ENCODE measurements around the gene ATAD2B.
"Not testable (repeated sequence)": the region's sequence is repeated elsewhere in the genome, so short reads cannot be mapped to it uniquely, and the experiment has no call there.

The ATAD2B gene

DNA sequence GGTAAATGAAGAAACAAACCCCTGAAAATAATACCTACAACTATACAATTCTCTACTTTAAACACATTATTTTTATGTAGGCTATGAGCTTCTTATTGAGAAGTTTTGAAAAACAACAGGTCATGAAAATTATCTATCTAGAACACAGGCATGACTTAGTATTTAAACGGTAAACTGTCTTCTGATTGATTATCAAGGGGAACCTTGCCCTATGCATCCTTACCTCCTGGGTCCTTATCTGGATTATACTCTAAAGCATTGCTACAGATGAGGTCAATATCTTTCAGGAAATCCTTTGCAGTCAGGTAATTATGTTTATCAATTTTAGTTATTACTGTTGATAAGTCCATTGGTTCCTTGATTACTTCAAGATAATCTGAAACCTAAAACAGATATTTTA lies 144.3 kb downstream of the ATAD2B start:
- no peak for DNase-seq

DNA sequence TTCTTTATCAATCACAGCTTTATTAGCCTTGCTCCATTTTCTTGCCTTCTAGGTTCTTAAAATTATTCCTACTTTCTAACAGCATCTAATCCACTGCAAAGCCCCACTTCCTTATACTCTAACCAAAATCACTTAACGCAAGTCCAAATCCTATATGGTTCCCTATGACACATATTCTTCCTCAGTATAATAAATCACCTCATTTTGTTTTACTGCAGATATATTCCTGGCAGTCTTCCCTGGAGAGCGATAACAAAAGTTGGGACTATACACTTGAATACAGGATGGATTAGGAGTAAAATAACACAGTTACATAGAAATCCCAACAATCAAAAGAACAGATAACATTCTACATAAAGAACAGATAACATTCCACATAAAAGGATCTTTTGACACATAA lies 144.8 kb downstream of the ATAD2B start:
- no peak for DNase-seq

DNA sequence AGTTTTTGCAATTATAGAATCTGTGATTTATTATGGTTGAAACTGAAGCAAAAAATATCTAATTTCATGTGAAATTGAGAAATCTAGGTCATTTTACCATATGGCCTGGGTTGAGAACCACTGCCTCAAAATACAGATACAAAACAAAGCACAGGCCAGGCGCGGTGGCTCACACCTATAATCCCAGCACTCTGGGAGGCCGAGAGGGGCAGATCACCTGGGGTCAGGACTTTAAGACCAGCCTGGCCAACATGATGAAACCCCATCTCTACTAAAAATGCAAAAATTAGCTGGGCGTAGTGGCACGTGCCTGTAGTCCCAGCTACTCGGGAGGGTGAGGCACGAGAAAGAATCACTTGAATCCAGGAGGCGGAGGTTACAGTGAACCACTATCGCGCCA lies 146.5 kb downstream of the ATAD2B start:
- DNase-seq: not testable (repeated sequence)

DNA sequence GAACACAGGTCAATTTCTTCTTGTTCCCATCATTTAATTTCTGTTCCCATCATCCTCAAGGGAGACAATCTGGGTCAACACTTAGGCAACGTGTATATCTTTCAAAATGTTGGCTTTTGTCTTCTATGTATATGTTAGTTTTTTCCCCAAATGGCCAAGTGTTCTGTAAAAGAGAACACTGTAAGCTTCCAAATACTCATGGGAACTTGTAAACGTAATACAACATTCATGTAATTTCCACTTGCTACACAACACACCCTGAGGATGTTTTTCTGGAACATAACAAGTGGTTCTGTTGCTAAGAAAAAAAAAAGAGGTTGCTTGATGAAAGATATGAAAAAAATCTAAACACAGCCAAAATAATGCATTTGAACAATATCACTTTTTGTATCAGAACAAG lies 149.1 kb downstream of the ATAD2B start:
- no peak for DNase-seq

DNA sequence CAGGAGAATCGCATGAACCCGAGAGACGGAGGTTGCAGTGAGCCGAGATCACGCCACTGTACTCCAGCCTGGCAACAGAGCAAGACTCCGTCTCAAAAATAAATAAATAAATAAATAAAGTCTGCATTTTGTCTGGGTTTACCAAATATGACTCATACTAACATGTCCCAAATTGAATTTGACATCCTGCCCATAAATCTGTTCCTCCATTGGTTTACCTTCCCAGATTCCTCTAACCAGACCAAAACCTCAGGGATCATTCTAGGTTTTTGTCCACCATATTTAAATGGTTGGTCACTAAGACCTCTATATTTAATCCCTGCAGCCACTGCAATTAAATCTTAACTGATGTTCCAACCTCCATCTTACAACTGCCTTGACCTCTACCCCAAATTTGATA lies 150.9 kb downstream of the ATAD2B start:
- no peak for DNase-seq

DNA sequence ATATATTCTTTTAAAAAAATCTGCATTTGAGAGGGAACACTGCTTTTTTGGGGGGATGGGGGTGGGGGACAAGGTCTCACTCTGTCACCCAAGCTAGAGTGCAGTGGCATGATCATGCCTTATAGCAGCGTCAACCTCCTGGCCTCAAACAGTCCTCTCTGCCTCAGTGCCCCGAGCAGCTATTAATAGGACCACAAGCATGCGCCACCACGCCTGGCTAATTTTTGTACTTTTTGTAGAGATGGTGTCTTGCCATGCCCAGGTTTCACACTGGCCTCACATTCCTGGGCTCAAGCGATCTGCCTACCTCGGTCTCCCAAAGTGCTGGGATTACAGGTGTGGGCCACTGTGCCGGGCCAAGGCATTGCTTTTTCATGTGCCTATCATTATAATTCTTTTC lies 154.2 kb downstream of the ATAD2B start:
- no peak for DNase-seq

DNA sequence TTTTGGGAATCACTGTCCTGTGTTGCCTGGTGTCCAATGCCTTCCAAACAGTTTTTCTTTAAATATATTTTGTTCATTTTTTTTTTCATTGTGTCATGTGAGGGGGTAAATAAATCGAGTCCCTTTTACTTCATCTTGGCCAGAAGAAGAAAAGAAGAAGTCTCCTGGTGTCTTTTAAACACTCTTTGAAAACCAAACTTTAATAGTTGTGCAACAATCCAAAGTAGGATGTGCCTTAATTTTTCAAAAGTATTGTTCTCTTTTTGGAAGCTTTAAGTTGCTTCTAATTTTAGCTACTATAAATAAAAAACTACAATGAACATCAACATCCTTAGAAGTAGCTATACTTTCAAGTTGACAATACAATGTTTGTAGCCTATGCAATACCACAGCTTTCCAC lies 154.9 kb downstream of the ATAD2B start:
- DNase-seq: no peak

DNA sequence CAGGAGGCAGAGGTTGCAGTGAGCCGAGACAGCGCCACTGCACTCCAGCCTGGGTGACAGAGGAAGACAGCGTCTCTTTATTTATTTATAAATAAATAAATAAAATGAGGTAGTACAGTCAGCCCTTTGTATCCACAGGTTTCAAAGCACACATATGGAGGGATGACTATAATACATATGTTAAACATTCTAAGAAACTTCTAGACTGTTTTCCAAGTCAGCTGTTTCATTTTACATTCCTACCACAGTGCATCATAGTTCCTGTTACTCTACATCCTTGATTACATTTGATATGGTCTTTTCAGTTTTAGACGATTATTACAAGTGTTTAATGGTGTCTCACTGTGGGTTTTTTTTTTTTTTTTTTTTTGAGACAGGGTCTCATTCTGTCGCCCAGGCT lies 157.6 kb downstream of the ATAD2B start:
- DNase-seq: no peak

DNA sequence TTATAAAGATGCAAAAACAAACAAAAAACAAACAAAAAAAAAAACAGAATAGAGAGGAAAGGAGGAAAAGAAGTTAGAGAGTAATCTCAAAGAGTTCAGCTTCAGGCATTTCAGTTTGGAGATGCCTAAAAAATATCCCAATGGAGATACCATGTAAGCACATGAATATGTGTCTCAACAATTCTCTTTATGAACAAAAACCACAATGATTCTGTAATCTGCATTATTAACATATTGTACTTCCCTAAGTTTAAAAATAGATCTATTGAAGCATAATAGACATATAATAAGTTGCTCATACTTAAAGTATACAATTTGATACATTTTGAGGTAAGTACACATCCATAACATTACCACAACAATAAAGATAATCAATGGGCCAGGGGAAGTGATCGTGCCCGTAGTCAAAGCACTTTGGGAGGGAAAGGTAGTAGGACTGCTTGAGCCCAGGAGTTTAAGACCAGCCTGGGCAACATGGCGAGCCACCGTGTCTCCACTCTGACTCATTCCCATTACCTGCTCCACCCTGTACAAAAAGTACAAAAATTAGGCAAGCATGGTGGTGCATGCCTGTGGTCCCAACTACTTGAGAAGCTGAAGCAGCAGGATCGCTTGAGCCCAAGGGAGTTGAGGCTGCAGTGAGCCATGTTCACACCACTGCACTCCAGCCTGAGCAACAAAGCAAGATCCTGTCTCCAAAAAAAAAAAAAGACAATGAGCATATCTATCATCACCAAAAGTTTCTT lies 158.9 kb downstream of the ATAD2B start:
- DNase-seq: no peak

DNA sequence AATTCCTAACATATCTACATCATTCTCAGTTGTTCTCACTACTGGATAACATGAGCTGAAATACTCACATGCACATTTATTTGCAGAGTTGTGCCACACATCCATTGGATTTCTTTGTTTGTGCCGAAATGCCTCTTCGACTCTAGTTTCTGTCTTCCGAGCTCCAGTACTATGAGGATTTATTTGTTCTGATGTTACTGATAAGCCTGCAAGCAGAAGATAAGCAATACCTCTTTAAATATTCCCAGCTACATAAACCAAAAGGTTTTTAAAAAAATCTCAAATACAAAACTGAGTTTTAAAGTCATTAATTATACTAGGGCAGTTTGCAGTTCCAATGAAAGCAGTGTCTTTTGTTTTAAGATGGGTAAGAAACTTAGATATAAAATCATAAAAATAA lies 164.8 kb downstream of the ATAD2B start:
- DNase-seq: no peak

DNA sequence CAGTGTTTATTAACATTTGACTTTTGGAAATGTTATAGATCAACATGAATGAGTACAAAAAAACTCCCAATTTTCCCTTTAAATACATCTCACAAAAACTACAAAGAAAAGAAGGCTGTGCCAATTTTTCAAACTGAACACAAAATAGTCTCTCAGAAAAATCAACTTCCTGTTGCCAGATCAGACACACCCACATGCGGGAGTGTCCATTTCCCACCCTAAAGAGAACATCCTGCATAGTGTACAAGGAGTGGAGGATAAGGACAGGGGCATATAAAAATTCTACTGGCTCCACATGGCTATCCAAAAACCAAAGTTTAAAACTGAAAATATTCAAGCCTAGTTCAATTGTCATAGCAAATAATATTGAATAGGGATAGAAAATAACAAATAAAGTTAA lies 165.3 kb downstream of the ATAD2B start:
- no peak for DNase-seq

DNA sequence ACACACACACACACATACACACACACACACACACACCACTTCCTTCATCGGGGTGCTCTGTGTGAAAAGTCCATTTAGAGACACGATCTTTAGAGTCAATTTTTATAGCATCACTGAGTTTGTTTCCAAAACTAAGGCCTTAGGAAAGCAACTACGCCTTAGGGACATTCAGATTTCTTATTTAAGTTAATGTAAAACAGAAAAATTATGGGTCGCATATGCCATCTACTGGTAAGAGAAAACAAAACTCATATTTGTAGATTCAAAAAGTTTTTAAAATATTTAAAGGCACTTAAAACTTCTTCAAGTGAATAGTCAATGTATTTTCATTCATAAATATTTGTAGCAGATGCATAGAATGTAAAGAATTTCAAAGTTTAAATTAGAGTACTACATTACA lies 166.2 kb downstream of the ATAD2B start:
- DNase-seq: no peak

DNA sequence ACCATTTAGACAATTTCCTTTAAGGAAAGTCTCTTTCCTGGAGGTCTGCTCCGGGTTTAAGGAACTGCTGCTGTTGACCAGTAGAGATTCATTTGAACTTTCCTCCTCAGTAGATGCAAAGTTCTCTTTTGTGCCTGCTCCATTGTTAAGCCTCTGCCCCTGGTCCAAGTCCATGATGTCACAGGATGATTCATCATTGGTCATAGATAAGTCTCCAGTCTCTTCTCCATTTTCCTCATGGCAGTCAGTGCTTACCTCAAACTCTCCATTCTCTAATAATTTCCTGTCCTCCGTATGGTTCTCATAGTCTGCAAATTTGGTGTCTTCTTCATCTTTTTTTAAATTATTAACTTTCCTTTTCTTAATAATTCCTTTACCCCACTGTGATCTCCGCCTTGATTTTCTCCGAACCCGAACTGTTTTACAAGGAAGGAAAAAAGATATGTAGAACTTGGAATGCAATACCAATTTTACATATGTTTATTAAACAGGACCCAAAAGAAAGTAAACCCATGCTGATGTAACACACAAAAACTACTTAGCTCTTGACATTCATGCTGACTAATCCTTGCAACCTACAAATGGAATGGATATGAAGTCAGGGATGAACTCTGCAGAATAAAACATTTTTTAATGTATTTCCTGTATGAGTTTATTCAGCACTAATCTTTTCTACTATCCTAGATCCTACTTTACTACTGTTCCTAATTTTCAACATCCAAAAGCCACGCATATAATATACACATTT lies 169.1 kb downstream of the ATAD2B start:
- DNase-seq: no peak

DNA sequence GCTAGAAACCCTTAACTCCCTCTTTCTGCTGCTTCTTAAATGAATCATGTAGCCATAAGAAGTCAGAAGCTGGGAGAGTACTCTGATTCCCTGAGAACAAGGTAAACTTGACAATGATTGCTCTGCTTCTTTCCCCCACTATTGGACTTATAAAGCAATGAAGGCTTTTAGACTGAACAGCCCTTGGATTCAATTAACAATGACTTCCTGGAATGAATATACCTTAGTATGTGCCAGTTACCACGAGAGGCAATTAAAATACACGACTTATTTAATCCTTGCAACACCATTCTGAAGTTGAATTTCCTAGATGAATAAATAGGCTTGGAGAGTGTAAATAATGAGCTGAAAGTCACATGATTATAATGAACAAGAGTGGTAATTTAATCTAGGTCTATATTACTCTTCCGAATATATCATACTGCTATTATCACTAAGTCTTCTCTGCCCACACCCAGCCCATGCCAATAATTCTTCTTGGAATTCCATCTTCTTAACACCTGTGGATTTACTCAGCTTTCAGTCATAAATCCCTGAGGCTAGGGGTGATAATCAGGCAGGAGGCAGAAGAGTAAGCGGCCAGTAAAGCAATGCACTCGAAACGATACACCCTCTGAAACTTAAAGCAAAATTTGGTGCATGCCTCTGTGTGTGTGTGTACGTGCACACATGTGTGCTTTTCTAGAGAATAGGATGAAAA lies 170.2 kb downstream of the ATAD2B start:
- DNase-seq: no peak

DNA sequence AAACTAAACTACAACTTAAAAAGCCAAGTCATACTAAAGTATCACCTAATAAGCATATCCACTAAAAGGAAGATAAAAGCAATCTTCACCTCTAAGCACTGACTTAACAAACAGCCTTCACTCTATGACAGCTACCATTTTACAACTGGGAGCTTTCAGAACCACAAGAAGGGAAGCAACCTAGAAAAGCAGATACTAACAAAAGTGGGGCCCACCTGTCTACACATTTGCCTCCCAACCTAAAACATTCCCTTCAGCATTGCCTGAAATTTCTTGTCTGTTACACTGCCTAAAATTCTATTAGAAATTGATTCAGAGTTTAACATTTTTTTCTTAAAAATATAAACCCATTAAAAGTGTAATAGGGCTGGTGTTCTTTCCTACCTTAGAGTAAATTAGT lies 172.0 kb downstream of the ATAD2B start:
- no peak for DNase-seq

DNA sequence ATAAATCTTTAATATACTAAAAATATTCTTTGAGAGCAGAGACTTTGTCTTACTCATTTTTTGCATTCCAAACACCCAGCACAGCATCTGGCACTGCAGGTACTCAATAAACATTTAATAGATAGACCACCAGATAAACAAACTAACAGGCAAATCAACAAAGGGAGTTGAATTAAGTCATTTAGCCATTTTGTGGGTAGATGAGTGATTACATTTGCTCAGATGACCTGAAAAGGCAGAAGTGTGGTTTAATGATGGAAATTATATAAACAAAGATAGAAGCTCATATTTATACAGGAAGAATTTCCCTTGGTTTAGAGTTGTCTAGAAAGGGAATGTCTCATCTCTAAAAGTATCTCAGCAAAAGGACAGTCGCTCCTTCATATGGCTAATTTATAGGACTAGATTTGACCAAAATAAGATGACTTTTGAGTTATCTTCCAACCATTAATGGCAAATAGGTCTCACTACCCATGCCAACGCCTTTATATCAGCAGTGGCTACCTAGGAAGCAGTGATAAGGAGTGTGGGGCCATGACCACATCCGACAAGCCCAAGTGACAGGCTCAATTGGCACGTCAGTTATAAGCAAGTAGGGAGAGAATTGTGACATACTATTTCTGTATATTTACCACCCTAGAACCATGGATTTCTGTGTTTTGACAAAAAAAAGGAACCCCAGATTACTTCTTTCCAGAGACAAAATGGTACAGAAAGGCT lies 173.5 kb downstream of the ATAD2B start:
- no peak for DNase-seq

DNA sequence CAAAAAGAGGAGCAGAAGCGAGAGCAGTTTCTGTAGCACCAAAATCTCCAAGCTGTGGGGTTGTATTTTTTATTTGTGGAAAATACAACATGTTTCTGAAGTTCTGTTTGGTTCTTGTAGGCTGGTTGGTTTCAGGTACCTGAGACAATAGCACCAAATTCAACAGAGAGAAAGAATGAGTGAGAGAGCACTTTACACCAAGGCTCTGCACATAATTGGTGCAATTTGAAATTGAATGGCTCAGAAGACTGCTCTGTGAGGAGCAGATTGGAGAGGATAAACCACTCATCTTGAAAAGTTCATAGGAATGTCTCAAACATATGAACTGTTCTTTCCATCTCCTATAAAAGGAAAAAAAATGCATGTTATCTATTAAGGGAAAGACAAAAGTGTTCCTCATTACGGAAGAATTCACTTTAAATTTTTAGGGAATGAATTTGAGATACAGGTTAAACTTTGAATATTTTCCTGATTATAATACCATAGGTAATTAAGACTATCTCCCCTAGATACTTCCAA lies 175.1 kb downstream of the ATAD2B start:
- DNase-seq: no peak

DNA sequence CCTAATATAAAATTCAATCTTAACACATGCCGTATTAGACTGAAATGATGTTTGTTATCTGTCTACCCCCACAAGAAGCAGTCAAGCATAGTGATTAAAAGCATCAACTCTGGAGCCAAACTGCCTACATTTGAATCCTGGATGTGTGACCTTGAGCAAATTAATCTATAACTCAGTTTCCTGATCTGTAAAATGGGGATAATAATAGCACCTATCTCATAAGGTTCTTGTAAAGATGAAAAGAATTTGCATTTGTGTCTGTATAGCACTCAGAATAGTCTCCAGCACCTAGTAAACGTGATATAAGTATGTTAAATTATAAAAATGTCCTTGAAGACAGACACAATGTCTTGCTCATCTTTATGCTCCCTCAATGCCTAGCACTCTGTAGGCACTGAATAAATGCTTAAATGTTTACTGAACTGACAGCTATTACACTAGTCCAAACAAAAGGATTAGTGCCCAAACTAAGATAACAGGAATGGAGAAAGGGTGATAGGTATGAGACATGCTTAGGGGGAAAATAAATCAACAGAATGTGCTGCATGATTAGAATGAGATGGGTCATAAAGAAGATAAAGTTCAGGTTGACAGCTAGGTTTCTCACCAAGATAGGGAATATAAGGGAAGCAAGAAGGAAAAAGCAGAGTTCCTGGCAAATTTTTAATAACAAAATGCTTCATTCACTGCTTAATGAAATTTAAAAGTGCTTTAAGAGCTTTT lies 180.6 kb downstream of the ATAD2B start:
- no peak for DNase-seq

DNA sequence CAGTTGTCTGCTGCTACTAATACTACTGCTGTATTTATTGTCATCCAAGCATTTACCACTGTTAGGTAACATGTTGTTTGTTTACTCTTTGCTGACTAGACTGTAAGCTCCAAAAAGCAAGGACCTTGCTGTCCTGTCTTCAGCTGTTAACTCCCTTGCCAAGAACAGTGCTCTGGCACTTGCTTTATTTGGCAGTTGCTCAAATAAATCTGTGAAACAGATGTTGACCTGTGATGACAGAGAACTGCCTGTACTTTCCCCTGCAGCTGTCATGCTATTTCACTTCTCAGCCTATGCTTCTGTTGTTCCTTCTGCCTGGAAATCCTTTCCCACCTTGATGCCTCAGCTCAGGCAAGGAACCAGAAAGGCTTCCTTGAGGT lies 181.2 kb downstream of the ATAD2B start:
- DNase-seq: no peak

DNA sequence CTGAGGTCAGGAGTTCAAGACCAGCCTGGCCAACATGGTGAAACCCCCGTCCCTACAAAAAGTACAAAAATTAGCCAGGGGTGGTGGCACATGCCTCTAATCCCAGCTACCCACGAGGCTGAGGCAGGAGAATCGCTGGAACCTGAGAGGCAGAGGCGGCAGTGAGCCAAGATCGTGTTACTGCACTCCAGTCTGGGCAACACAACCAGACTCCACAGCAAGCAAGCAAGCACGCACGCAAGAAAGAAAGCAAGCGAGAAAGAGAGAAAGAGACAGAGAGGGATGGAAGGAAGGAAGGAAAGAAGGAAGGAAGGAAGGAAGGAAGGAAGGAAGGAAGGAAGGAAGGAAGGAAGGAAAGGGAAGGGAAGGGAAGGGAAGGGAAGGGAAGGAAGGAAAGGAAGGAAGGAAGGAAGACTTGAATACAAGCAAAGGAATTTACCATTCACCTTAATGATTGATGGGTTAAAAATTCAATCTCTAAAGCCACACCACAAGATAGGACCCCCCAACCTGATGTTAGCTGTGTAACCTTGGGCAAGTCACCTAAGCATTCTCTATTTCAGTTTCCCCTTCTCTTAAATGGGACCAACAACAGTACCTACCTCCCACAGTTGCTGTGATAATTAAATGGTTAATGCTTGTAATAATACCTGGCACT lies 181.7 kb downstream of the ATAD2B start:
- DNase-seq: no peak

DNA sequence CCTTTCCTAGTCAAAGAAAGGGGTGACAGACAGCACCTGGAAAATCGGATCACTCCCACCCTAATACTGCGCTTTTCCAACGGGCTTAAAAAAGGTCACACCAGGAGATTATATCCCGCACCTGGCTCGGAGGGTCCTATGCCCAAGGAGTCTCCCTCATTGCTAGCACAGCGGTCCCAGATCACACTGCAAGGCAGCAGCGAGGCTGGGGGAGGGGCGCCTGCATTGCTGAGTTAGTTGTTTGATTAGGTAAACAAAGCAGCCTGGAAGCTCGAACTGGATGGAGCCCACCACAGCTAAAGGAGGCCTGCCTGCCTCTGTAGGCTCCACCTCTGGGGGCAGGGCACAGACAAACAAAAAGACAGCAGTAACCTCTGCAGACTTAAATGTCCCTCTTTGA lies 190.1 kb downstream of the ATAD2B start:
- not testable (repeated sequence) for DNase-seq

DNA sequence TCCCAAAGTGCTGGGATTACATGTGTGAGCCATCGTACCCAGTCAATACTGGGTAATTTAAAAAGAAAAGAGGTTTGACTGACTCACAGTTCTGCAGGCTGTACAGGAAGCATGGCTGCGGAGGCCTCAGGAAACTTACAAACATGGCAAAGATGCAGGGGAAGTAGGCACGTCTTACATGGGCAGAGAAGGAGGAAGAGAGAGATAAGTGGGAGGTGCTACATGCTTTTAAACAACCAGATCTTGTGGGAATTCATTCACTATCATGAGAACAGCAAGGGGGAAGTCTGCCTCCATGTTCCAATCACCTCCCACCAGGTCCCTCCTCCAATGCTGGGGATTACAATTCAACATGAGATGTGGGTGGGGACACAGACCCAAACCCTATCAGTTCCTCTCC lies 192.5 kb downstream of the ATAD2B start:
- DNase-seq: no peak
